Measurements from ENCODE around the gene ZMYM1. TPM values are rescaled to one million over a fixed set of nuclear protein-coding genes. Genes with fewer than 3 reads are reported as not detected.
"Not testable (repeated sequence)": the region's sequence is repeated elsewhere in the genome, so short reads cannot be mapped to it uniquely, and the experiment has no call there.

The ZMYM1 gene
- total RNA-seq (ENCODE audit: insufficient read depth, low replicate concordance) = 27.7 TPM

DNA sequence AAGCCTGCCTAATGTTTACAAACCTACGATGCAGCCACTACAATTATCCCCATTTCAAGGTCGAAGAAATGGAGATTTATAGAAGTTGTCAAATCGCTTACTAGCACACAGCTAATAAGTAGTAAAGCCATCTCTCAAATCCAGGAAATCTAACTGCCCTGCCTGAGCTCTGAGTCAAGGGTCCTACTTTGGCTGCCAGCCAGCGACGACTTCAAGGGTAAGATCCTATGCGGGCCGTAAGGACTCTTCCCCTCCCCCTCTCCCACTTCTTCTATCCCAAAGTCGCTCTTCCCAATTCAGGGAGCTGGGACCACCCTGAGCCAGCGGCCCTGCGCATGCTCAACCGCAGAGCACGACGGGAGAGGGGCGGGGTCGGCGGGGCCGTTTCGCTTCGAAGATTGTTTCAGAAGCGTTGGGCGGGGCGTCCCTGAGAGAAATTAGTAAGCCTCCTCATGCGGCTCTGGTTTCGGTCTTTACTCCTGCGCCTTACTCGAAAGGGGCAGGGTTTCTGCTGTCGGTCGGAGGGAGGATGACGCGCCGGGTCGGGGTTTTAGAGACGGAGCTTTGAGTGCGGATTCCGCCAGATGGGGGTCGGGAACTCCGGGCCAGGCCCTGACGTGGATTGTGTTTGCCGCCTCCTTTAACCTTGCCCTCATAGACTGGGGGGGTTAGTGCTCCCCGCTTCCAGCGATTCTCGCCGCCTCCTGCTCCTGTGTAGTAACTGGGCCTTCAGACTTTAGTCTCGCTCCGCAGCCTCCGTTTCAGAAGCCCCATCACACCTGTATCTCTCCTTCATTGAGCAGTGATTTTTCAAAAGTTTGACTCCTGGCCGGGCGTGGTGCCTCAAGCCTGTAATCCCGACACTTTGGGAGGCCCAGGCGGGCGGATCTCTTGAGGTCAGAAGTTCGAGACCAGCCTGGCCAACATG is at the start of gene ZMYM1:
Gene ZMYM1 (plus strand): TSS at position 383 of the 928 bp plus-strand sequence. CDS start 14,603 bp downstream, outside the sequence.
- DNase-seq (ENCODE audit: low spot score) = peak; percentile 93

- DNase-seq (ENCODE audit: low spot score) = no peak
Measured at GRCh38 chr1:35029761-35030160, 49.4 kb upstream of the ZMYM1 start.

- DNase-seq (ENCODE audit: low spot score) = no peak
Measured at GRCh38 chr1:35030338-35030737, 48.8 kb upstream of the ZMYM1 start.

DNA sequence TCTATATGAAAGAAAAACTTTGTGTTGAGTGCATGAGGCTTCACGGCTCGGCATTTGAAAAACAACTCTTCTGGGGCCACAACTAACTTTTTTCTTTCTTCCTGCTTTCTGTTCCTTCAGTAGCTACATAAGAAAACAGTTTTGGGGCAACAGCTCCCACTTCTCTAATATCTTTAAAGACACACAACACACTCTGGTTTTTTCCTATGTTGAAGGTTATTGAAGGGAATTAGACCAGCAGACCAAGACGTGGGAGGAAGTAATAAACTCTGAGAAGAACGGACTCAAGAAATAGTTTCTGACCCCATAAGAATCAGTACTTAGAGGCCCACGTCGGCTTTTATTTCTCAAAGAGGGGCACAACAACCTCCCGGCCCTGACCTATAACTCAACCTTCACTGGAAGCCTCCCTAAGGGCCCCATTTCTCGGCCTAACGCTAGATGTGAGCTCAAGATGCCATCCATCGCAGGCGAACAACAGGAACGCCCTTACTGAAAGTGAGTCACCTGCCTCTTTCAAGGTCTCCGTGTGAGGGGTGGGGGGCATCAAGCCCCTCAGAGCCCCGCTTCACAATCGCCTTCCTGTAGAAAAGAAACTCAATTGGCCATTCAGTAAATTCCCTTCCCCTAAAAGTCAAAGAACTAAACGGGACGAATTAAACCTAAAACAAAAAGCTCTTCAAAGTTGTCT is 48.3 kb upstream of the ZMYM1 start:
- DNase-seq (ENCODE audit: low spot score) = peak; percentile 51

DNA sequence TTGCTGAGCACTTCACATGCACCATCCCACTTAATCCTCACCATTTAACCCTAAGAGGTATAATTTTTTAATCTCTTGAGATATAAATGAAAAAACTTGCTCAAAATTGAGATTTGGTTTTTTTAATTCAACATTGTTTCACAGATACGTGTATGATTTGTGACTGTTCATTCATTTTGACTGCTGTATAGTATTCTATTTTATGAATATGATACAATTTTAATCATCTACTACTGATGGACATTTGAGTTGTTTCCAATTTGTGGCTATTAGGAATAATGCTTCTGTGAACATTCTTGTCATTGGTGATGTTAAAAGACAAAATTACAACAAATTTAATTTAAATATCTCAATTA is 46.8 kb upstream of the ZMYM1 start:
- DNase-seq (ENCODE audit: low spot score) = no peak

GRCh38 chr1:35033346-35033745 is 45.8 kb upstream of the ZMYM1 start:
- no peak for DNase-seq (ENCODE audit: low spot score)

- no peak for DNase-seq (ENCODE audit: low spot score)
Measured at GRCh38 chr1:35036621-35037020, 42.6 kb upstream of the ZMYM1 start.

GRCh38 chr1:35037206-35037605 is 42.0 kb upstream of the ZMYM1 start:
- DNase-seq (ENCODE audit: low spot score) = no peak

DNA sequence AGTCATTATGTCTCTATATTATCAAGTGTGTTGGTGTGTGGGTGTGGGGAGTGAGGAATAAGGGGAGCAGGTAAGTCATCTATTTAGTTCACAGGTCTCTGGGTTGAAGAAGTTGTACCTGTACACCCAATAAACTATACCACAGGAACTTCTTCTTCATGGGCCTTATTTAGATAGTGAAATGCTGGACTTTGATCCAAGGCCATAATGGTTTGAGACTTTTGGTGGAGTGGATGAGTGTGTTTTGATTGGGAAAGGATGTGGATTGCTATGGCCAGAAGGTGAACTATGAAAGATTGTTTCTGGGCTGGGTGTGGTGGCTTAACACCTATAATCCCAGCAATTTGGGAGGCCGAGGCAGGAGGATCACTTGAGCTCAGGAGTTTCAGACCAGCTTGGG is 40.5 kb upstream of the ZMYM1 start:
- DNase-seq (ENCODE audit: low spot score) = no peak

DNA sequence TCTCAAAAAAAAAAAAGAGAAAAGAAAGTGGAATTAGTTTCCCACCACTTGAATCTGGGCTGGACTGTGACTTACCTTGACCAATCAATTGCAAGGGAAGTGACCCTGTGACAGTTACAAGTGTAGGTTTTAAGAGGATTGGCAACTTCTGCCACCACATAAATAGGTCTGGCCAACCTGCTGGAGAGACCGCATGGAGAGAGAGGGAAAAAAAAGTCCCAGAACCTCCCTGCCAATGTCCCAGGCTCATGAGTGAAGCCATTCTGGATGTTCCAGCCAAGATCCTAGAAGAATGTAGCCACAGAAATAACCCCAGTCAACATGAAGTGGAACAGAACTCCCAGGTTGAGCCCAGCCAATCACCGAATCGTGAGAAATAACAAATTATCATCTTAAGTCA is 35.7 kb upstream of the ZMYM1 start:
- DNase-seq (ENCODE audit: low spot score) = no peak

DNA sequence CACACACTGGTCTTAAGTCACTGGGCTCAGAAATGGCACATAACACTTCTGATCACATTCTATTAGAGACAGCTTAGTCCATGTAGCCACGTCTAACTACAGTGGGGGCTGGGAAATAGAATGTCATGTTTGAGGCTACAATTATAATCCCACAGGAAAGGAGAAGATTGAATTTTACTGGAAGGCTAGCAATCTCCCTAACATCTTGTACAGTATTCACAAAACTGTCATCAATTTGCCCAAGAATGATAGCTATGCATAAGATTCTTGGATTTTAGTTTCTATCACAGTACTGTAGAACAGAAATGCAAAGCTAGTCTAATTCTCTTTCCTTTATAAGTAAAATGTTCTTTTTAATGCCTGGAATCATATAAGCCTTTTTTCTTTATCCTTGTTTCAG is 34.8 kb upstream of the ZMYM1 start:
- peak; percentile 18 for DNase-seq (ENCODE audit: low spot score)

DNA sequence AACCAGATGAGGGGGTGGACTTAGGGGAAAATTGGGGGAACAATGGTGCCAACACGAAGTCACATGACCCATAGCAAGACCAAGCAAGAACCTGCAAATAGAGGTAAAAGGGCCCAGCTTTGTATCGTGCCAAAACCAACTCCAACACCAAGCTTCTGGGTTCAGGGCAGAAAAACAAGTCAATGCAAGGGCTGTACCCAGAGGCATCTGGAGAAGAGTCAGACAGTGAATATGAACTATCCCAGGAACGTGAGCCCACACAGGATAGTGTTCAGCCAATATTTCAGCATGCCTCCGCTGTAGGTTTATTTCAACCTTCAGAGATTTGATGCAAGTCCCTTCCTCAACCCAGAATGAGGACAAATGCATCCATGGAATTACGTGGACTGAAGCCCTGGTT is 32.5 kb upstream of the ZMYM1 start:
- DNase-seq (ENCODE audit: low spot score) = no peak

- no peak for DNase-seq (ENCODE audit: low spot score)
Measured at GRCh38 chr1:35047188-35047858, 31.9 kb upstream of the ZMYM1 start.

GRCh38 chr1:35049116-35049515 is 30.1 kb upstream of the ZMYM1 start:
- DNase-seq (ENCODE audit: low spot score) = no peak

DNA sequence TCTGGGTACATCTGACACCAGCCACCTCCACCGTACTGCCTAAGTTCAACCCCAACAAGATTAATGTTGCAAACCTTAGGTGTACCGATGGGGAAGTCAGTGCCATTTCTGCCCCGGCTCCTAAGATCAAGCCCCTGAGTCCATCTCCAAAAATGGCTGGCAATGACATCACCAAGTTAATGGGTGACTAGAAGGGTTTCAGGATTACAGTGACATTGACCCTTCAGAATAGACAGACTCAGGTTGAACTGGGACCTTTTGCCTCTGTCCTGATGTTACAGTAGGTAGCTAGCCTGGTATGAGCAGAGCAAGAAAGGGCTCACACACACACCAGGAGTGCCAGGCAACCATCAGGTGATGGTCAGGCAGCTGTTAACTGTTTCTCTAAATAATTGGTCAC is 25.8 kb upstream of the ZMYM1 start:
- DNase-seq (ENCODE audit: low spot score) = no peak

GRCh38 chr1:35054282-35054681 is 24.9 kb upstream of the ZMYM1 start:
- DNase-seq (ENCODE audit: low spot score) = not testable (repeated sequence)

- not testable (repeated sequence) for DNase-seq (ENCODE audit: low spot score)
Measured at GRCh38 chr1:35058321-35058720, 20.9 kb upstream of the ZMYM1 start.

DNA sequence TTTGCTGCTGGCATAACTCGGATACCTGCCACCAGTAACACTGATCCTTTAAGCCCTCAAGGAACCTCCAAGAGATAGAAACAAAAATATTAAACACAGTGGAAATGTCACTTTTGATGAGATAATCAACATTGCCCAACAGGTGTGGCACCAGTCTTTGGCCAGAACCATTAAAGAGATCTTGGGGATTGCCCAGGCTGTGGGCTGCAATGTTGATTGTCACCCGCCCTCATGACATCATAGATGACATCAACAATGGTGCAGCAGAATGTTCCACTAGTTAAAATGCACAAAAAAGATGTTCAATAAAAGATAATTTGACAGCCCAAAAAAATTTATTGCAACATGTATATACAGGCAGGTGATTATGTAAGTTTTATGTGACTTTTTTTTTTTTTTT is 20.2 kb upstream of the ZMYM1 start:
- DNase-seq (ENCODE audit: low spot score) = no peak

DNA sequence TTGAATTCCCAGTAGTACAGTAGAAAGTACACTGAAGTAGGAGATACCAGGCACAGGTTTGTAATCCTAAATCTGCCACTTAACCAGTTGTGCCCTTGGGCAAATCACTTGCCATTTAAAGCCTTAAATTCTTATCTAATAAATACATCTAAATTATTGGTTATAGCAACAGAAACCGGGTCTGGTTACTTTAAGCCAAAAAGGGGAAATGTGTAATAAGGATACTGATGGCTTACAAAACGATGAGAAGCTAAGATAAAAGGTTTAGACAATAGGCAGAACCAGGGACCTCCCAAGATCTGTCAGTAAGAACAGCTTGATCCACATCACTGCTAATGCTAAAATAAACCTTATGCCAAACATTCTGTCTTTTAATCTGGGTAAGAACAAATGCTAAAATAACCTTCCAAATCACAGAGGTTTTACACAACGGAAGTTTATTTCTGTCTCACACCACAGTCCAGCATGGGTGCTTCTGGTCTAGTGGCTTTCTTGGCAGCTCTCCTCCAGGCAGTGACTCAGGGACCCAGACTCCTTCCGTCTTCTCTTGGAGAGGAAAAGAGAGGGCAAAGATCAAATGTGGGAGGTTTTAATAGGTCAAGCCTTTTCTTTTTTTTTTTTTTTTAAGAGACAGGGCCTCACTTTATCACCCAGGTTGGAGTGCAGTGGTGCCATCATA is 16.5 kb upstream of the ZMYM1 start:
- no peak for DNase-seq (ENCODE audit: low spot score)

DNA sequence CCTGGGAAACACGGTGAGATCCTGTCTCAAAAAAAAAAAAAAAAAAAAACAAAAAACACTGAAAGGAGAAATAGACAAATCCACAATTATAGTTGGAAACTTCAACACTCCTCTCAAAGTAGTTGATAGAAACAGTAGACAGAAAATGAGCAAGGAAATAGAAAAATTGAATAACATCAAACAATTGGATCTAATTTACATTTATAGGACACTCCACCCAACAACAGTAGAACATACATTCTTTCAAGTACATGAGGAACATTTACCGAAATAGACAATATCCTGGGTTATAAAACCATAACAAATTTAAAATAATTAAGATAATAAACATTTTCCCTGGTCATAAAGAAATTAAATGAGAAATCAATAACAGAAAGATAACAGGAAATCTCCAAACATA is 14.9 kb upstream of the ZMYM1 start:
- DNase-seq (ENCODE audit: low spot score) = no peak

DNA sequence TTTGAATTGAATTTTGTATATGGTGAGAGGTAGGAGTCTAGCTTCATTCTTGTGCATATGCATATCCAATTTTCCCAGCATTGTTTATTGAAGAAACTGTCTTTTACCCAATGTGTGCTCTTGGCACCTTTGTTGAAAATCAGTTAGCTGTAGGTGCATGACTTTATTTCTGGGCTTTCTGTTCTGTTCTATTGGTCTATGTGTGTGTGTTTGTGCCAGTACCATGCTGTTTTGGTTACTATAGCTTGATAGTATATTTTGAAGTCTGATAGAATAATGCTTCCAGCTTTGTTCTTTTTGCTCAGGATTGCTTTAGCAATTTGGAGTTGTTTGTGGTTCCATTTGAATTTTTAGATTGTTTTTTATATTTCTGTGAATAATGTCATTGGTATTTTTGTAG is 9.4 kb upstream of the ZMYM1 start:
- no peak for DNase-seq (ENCODE audit: low spot score)
